ENCODE data around the gene TBX1.

DNA sequence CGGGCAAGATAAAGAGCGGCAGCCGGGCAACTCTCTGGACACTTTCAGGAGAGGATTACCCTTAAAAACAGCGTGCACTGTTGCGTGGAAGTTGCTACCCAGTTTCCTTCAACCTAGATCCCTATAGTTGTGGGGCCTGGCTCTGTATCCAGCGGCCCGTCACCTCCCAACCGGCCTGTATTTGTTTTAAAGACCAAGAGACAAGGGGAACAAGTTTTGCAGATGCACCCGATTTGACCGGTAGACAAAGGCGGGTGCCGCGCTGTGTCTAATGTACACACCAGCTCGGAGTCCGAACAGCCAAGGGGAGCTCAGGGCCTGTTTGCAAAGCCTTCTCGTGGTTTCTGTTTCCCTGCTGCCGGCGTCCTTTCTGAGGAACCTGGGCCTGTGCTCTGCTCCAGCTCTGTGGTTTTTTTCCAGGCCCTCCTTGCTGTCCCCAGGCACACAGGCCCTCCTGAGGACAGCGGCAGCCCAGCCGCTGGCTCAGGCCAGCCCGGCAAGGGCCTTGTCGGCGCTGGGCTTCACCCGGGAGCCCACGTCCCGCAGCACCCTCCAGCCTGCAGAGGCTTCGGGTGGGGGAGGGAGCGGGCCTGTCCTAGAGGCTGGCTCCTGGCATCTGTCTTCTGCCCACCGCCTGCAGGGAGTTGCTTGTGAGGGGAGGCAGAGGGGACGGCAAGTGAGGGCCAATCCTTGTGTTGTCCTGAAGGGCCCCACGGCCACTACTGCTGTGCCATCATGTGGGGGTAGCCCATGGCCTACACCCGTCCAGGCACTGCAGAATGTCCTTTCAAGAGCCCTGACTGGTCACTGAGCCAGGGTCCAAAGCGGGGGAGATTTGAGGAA lies 1.4 kb downstream of the TBX1 start:
- TF ChIP-seq CTCF (IDR thresholded peaks at IDR 0.05): no peak
- no peak for TF ChIP-seq POLR2A (IDR thresholded peaks at IDR 0.05)

Measured in uterus (tissue), 2 donors.